Progenitor cell of endocrine pancreas (in vitro differentiated cells): ENCODE data around the gene TUBD1. TPM values are rescaled to one million over a fixed set of nuclear protein-coding genes. Genes with fewer than 3 reads are reported as not detected.

ENCODE experiments used
- DNase-seq: peaks from one replicate; pipeline ENCODE4 v3.0.0; 2021; ENCODE audit warnings: low spot score; ENCODE audit not compliant: unreplicated experiment
- H3K27ac Mint-ChIP-seq: 2 replicates; pipeline ENCODE4 v1.8.0; 2021; ENCODE audit warnings: mild to moderate bottlenecking, moderate library complexity, mixed read lengths
- H3K27me3 Mint-ChIP-seq: 2 replicates; pipeline ENCODE4 v1.8.0; 2021; ENCODE audit warnings: mixed read lengths
- H3K36me3 Mint-ChIP-seq: 2 replicates; pipeline ENCODE4 v1.8.0; 2022; ENCODE audit warnings: mixed read lengths; ENCODE audit not compliant: insufficient read depth
- H3K4me1 Mint-ChIP-seq: 2 replicates; pipeline ENCODE4 v1.8.0; 2021; ENCODE audit warnings: low read depth, mixed read lengths
- H3K4me3 Mint-ChIP-seq: 2 replicates; pipeline ENCODE4 v1.8.0; 2021; ENCODE audit warnings: low read depth, mild to moderate bottlenecking, moderate library complexity, mixed read lengths
- H3K9me3 Mint-ChIP-seq: 2 replicates; pipeline ENCODE4 v1.8.0; 2021; ENCODE audit warnings: low read depth, mixed read lengths
- CTCF ChIP-seq: fragments of 200-600 bp; sonication (generic); IDR thresholded peaks from one replicate; pipeline ENCODE4 v1.5.0; 2021; ENCODE audit warnings: antibody characterized with exemption, mild to moderate bottlenecking; ENCODE audit not compliant: unreplicated experiment
- total RNA-seq: library from RNA; stranded (reverse); gene quantifications from 2 replicates; pipeline ENCODE4 v1.2.1, GENCODE V29; 2021

The TUBD1 gene
- total RNA-seq, 1 donor from 2014 or later: 31.7 TPM

- no peak overlapping the region for H3K4me3 Mint-ChIP-seq
- H3K36me3 Mint-ChIP-seq: peaks cover 13% of the 10 kb centered on the region
- H3K27me3 Mint-ChIP-seq: no peaks in the 10 kb centered on the region
- TF ChIP-seq CTCF: peak; percentile 78
- no peaks in the 10 kb centered on the region for H3K4me1 Mint-ChIP-seq
- DNase-seq: no peak
- H3K27ac Mint-ChIP-seq: no peak overlapping the region
- H3K9me3 Mint-ChIP-seq: no peaks in the 10 kb centered on the region
Observed at GRCh38 chr17:59914274-59914854, 21.6 kb upstream of the TUBD1 start.

GRCh38 chr17:59907467-59907866 lies 14.7 kb upstream of the TUBD1 start:
- Mint-ChIP-seq H3K4me3 (no peak overlapping the region), H3K27ac (no peak overlapping the region), H3K9me3 (no peaks in the 10 kb centered on the region), H3K27me3 (no peaks in the 10 kb centered on the region), H3K4me1 (peaks cover 2% of the 10 kb centered on the region), H3K36me3 (peaks cover 2% of the 10 kb centered on the region)
- DNase-seq: no peak
- TF ChIP-seq CTCF: no peak

GRCh38 chr17:59903455-59903854 lies 10.7 kb upstream of the TUBD1 start:
- Mint-ChIP-seq H3K27ac (peak overlapping the region; percentile 36), H3K27me3 (no peaks in the 10 kb centered on the region), H3K9me3 (no peaks in the 10 kb centered on the region), H3K4me3 (no peak overlapping the region), H3K4me1 (peaks cover 2% of the 10 kb centered on the region), H3K36me3 (peaks cover 1% of the 10 kb centered on the region)
- TF ChIP-seq CTCF: no peak
- DNase-seq: no peak

- Mint-ChIP-seq H3K27ac (no peak overlapping the region), H3K4me3 (no peak overlapping the region), H3K9me3 (no peaks in the 10 kb centered on the region), H3K36me3 (peaks cover 1% of the 10 kb centered on the region), H3K27me3 (no peaks in the 10 kb centered on the region), H3K4me1 (peaks cover 2% of the 10 kb centered on the region)
- TF ChIP-seq CTCF: no peak
- no peak for DNase-seq
Observed at GRCh38 chr17:59901604-59902003, 8.9 kb upstream of the TUBD1 start.

GRCh38 chr17:59899099-59899498 lies 6.4 kb upstream of the TUBD1 start:
- Mint-ChIP-seq H3K27me3 (no peaks in the 10 kb centered on the region), H3K4me1 (peaks cover 8% of the 10 kb centered on the region), H3K4me3 (no peak overlapping the region), H3K27ac (no peak overlapping the region), H3K9me3 (no peaks in the 10 kb centered on the region), H3K36me3 (no peaks in the 10 kb centered on the region)
- no peak for DNase-seq
- no peak for TF ChIP-seq CTCF
